Ectodermal cell (in vitro differentiated cells): Measurements from ENCODE around the gene TNS1.

ENCODE experiments used
- H3K27ac ChIP-seq: 2 replicates; pipeline ENCODE4 v1.7.0; 2013; ENCODE audit warnings: mild to moderate bottlenecking, low read depth, low read length; ENCODE audit not compliant: insufficient read depth, poor library complexity, severe bottlenecking
- H3K27me3 ChIP-seq: 2 replicates; pipeline ENCODE4 v1.7.0; 2013; ENCODE audit warnings: mild to moderate bottlenecking, low read length; ENCODE audit not compliant: insufficient read depth, control insufficient read depth, poor library complexity, severe bottlenecking
- H3K36me3 ChIP-seq: one replicate; pipeline ENCODE4 v1.7.0; 2013; ENCODE audit warnings: low read length; ENCODE audit not compliant: control insufficient read depth, insufficient read depth
- H3K4me1 ChIP-seq: one replicate; pipeline ENCODE4 v1.7.0; 2013; ENCODE audit warnings: low read length; ENCODE audit not compliant: control insufficient read depth, insufficient read depth
- H3K4me3 ChIP-seq: 2 replicates; pipeline ENCODE4 v1.7.0; 2013; ENCODE audit warnings: low read depth, low read length, control low read depth; ENCODE audit not compliant: insufficient read depth
- H3K9me3 ChIP-seq: 2 replicates; pipeline ENCODE4 v1.7.0; 2013; ENCODE audit warnings: mild to moderate bottlenecking, low read length, moderate library complexity; ENCODE audit not compliant: control insufficient read depth
- WGBS, 2 experiments: methylation state at CpG; one replicate each; pipeline ENCODE4 v1.1.7; 2013; ENCODE audit warnings: missing lambda C conversion rate in 2 of 2; 5-methylcytosine and 5-hydroxymethylcytosine counted together

Gene TNS1

GRCh38 chr2:217944366-217944765 is 58.4 kb downstream of the TNS1 start:
- H3K36me3 ChIP-seq = no peaks in the 10 kb centered on the region
- H3K4me3 ChIP-seq = no peak overlapping the region
- H3K4me1 ChIP-seq = peaks cover 16% of the 10 kb centered on the region
- 44 to 68% methylated on average over 3 of the region's 3 CpGs for WGBS, 2 experiments
- no peaks in the 10 kb centered on the region for H3K9me3 ChIP-seq
- H3K27me3 ChIP-seq = no peaks in the 10 kb centered on the region
- H3K27ac ChIP-seq = no peak overlapping the region

- 29 to 34% methylated on average over 16 of the region's 16 CpGs for WGBS, 2 experiments
- H3K27ac ChIP-seq = no peak overlapping the region
- no peaks in the 10 kb centered on the region for H3K36me3 ChIP-seq
- H3K27me3 ChIP-seq = no peaks in the 10 kb centered on the region
- H3K9me3 ChIP-seq = no peaks in the 10 kb centered on the region
- peaks cover 16% of the 10 kb centered on the region for H3K4me1 ChIP-seq
- no peak overlapping the region for H3K4me3 ChIP-seq
These were observed 59.1 kb downstream of the TNS1 start for GRCh38 chr2:217943446-217944321.

GRCh38 chr2:217942731-217943335 is 60.0 kb downstream of the TNS1 start:
- Histone ChIP-seq H3K4me3 (no peak overlapping the region), H3K36me3 (no peaks in the 10 kb centered on the region), H3K27me3 (no peaks in the 10 kb centered on the region), H3K27ac (no peak overlapping the region), H3K9me3 (no peaks in the 10 kb centered on the region), H3K4me1 (peaks cover 16% of the 10 kb centered on the region)
- WGBS, 2 experiments = 72 to 75% methylated on average over 3 of the region's 3 CpGs

- WGBS, 2 experiments = 92 to 97% methylated on average over 8 of the region's 8 CpGs
- Histone ChIP-seq H3K4me1 (peaks cover 16% of the 10 kb centered on the region), H3K27me3 (no peaks in the 10 kb centered on the region), H3K27ac (no peak overlapping the region), H3K9me3 (no peaks in the 10 kb centered on the region), H3K4me3 (no peak overlapping the region), H3K36me3 (no peaks in the 10 kb centered on the region)
These were observed 60.7 kb downstream of the TNS1 start for GRCh38 chr2:217941886-217942728.

GRCh38 chr2:217941339-217941738 is 61.5 kb downstream of the TNS1 start:
- peaks cover 16% of the 10 kb centered on the region for H3K4me1 ChIP-seq
- no peaks in the 10 kb centered on the region for H3K27me3 ChIP-seq
- no peak overlapping the region for H3K27ac ChIP-seq
- no peaks in the 10 kb centered on the region for H3K36me3 ChIP-seq
- WGBS, 2 experiments = 92 to 94% methylated on average over 11 of the region's 11 CpGs
- H3K9me3 ChIP-seq = no peaks in the 10 kb centered on the region
- no peak overlapping the region for H3K4me3 ChIP-seq

- Histone ChIP-seq H3K36me3 (no peaks in the 10 kb centered on the region), H3K27ac (no peak overlapping the region), H3K27me3 (no peaks in the 10 kb centered on the region), H3K4me3 (no peak overlapping the region), H3K9me3 (no peaks in the 10 kb centered on the region), H3K4me1 (peaks cover 16% of the 10 kb centered on the region)
- 91 to 93% methylated on average over 13 of the region's 13 CpGs for WGBS, 2 experiments
These were observed 62.3 kb downstream of the TNS1 start for GRCh38 chr2:217940261-217941220.

GRCh38 chr2:217939629-217940245 is 63.1 kb downstream of the TNS1 start:
- H3K9me3 ChIP-seq = no peaks in the 10 kb centered on the region
- no peak overlapping the region for H3K4me3 ChIP-seq
- WGBS, 2 experiments = 87 to 93% methylated on average over 6 to 7 of the region's 7 CpGs
- no peaks in the 10 kb centered on the region for H3K27me3 ChIP-seq
- no peaks in the 10 kb centered on the region for H3K36me3 ChIP-seq
- peaks cover 16% of the 10 kb centered on the region for H3K4me1 ChIP-seq
- no peak overlapping the region for H3K27ac ChIP-seq

- no peaks in the 10 kb centered on the region for H3K27me3 ChIP-seq
- H3K4me1 ChIP-seq = peaks cover 11% of the 10 kb centered on the region
- H3K36me3 ChIP-seq = no peaks in the 10 kb centered on the region
- no peak overlapping the region for H3K27ac ChIP-seq
- no peaks in the 10 kb centered on the region for H3K9me3 ChIP-seq
- H3K4me3 ChIP-seq = no peak overlapping the region
- 95 to 99% methylated on average over 3 of the region's 3 CpGs for WGBS, 2 experiments
These were observed 63.6 kb downstream of the TNS1 start for GRCh38 chr2:217939220-217939619.

- Histone ChIP-seq H3K4me3 (no peak overlapping the region), H3K27ac (no peak overlapping the region), H3K27me3 (no peaks in the 10 kb centered on the region), H3K4me1 (peaks cover 5% of the 10 kb centered on the region), H3K36me3 (no peaks in the 10 kb centered on the region), H3K9me3 (no peaks in the 10 kb centered on the region)
- 86 to 90% methylated on average over 6 of the region's 6 CpGs for WGBS, 2 experiments
These were observed 64.8 kb downstream of the TNS1 start for GRCh38 chr2:217938036-217938435.
